Esophagus muscularis mucosa (tissue), 4 donors: ENCODE results near the gene COX7A2. TPM values are rescaled to one million over a fixed set of nuclear protein-coding genes. Genes with fewer than 3 reads are reported as not detected.

Source experiments
- DNase-seq: peaks from one replicate; pipeline ENCODE4 v3.0.0-alpha.2; 2017; ENCODE audit errors: extremely low spot score
- H3K27ac ChIP-seq, 4 donors: fragments of 200-600 bp; sonication (generic); replicated peaks in 1 of 4; 1 replicate in 3 of 4; 2 replicates in 1 of 4; pipeline ENCODE4 v1.5.1; 2016 to 2019; ENCODE audit warnings: mild to moderate bottlenecking in 1 of 4
- H3K27me3 ChIP-seq, 4 donors: fragments of 200-600 bp; sonication (generic); one replicate each; pipeline versions ENCODE4 v1.5.1 to v1.6.0; 2016 to 2019
- H3K36me3 ChIP-seq, 4 donors: fragments of 200-600 bp; sonication (generic); one replicate each; pipeline ENCODE4 v1.5.1; 2016 to 2019
- H3K4me1 ChIP-seq, 4 donors: fragments of 200-600 bp; sonication (generic); one replicate each; pipeline ENCODE4 v1.5.1; 2016 to 2019
- H3K4me3 ChIP-seq, 4 donors: fragments of 200-600 bp; sonication (generic); 1 replicate in 2 of 4; 2 replicates in 2 of 4; pipeline ENCODE4 v1.5.1; 2016 to 2019; ENCODE audit warnings: mild to moderate bottlenecking in 4 of 4, moderate library complexity in 1 of 4
- H3K9me3 ChIP-seq, 4 donors: fragments of 200-600 bp; sonication (generic); 1 replicate in 3 of 4; 2 replicates in 1 of 4; pipeline ENCODE4 v1.5.1; 2016 to 2019
- EP300 ChIP-seq: sonication (generic); formaldehyde crosslinking; IDR thresholded peaks from one replicate; pipeline ENCODE4 v1.6.1; 2017; ENCODE audit warnings: antibody characterized with exemption
- POLR2A ChIP-seq: fragments of 450-650 bp; IDR thresholded peaks from one replicate; pipeline ENCODE4 v1.6.1; 2017; ENCODE audit warnings: antibody characterized with exemption, moderate library complexity, mild to moderate bottlenecking, low read depth
- POLR2AphosphoS5 ChIP-seq, 2 donors: sonication (generic); formaldehyde crosslinking; IDR thresholded peaks; one replicate each; pipeline ENCODE4 v1.6.1; 2017; ENCODE audit warnings: antibody characterized with exemption in 2 of 2
- WGBS: methylation state at CpG from one replicate; pipeline ENCODE4 v1.1.5; 2018; 5-methylcytosine and 5-hydroxymethylcytosine counted together
- intact Hi-C: fragments of 100-400 bp; cut with DNase I; formaldehyde crosslinking; loops from one replicate; pipeline ENCODE4 v1.15.1; 2023
- total RNA-seq, 4 donors: library from RNA; depleted of rRNA; stranded (reverse); fragments of >200 nt; gene quantifications; one replicate each; pipeline versions ENCODE4 v1.1.0 to v1.2.1, GENCODE V29; 2016
- TF ChIP-seq, protein P1 (sequence below), 3 experiments: fragments of 200-600 bp in 2 of 3; fragments of 450-650 bp in 1 of 3; sonication (generic) in 2 of 3; IDR thresholded peaks; one replicate each; pipeline ENCODE4 v1.5.1; 2017 to 2019; ENCODE audit warnings: antibody characterized with exemption in 3 of 3, mild to moderate bottlenecking in 2 of 3, moderate library complexity in 1 of 3

COX7A2 gene
- total RNA-seq, 4 donors from 2014 or later, result 126 to 480 (median 300) TPM

DNA sequence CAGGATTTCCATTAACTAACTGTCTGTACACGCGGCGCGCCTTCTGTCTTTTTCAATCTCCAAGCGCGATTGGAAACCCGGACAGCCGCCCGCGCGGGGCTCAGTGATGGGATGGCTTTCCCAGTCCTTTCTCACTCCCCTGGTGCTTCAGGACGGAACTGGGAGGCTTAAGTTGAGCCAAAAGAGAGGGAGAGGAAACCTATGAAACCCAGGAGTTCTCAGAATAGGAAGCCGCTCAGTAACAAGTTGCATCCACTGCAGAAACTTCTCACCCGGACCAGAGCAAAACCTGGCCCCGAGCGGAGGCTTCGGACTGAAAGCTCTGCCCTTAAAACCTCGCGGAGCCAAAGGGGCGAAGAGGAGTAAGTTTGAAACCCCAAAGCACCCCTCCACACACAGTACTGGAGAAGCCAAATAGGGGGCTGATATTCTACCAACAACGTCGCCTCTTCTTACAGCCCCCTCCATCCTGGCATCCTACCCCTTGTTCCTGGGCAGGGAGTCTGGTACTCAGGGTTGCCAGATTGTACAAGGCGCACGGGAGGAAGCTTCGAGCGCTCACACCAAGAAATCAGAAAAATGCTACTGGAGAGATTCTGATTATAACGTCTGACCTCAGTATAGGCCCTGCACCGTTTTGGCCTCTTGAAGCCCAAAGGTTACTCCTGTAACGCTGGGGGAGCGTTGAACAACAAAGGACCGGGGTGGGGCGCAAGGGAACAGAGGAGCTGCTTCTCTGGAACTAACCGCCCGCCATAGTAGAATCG lies 36.8 kb downstream of the COX7A2 start:
- Histone ChIP-seq H3K4me3 (peak overlapping the region; percentile 74 to 85 (median 83)), H3K4me1 (peaks cover 48 to 77% (median 68%) of the 10 kb centered on the region in 4 donors), H3K36me3 (no peaks in the 10 kb centered on the region), H3K9me3 (no peaks in the 10 kb centered on the region), H3K27ac (peak overlapping the region; percentile 93 to 96 (median 94)), H3K27me3 (peaks cover 0 to 11% (median 0%) of the 10 kb centered on the region in 4 donors)
- DNase-seq, result no peak
- intact Hi-C loops, result loop anchor here (2.0 to 10.0 kb wide), 3 partner anchors 442 to 798 kb away; no protein-coding TSS in a partner anchor
- TF ChIP-seq EP300 (no peak), POLR2AphosphoS5 (IDR thresholded peaks at IDR 0.05) (no peak), POLR2A (no peak)
- TF ChIP-seq, protein P1, sequence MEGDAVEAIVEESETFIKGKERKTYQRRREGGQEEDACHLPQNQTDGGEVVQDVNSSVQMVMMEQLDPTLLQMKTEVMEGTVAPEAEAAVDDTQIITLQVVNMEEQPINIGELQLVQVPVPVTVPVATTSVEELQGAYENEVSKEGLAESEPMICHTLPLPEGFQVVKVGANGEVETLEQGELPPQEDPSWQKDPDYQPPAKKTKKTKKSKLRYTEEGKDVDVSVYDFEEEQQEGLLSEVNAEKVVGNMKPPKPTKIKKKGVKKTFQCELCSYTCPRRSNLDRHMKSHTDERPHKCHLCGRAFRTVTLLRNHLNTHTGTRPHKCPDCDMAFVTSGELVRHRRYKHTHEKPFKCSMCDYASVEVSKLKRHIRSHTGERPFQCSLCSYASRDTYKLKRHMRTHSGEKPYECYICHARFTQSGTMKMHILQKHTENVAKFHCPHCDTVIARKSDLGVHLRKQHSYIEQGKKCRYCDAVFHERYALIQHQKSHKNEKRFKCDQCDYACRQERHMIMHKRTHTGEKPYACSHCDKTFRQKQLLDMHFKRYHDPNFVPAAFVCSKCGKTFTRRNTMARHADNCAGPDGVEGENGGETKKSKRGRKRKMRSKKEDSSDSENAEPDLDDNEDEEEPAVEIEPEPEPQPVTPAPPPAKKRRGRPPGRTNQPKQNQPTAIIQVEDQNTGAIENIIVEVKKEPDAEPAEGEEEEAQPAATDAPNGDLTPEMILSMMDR (IDR thresholded peaks at IDR 0.05), result no peak
- 21% methylated on average over 35 of the region's 35 CpGs for WGBS

DNA sequence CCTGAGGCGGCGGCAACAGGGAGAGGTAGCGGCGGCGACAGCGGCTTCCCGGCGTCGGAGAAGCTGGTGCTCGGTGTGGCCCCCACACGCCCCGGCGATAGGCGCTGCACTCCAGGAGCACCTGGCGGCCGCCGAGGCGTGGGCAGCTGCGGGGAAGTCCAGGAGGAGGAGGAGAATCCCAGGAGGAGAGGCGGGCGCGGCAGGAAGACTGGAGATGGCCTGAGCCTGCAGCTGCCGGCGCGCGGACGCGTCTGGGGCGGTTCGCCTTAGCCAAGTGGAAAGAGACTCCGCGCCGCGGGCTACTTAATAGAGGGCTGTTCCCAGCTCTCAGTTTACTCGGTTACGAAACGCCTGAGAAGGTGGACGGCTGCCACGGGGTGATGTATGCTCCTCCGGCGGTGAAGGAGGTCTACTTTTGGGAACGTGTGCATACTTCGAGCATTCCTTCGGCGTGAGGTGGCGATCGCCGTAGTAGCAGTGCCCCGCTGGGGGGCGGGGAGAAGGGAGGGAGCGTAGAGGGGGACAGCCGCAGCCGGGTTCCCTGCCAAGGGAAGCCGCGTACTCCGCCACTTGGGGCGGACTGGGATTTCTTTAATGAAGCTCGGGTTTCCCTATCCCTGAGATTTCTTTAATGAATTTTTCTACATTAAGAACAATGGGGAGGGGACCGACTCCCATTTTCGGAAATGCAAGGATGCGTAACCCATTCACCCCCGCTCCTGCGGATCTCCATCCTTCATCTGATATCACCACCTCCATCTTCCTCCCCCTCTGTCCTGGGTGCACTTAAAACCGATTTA lies 37.6 kb downstream of the COX7A2 start, which contains the start of gene COL12A1:
Gene COL12A1, minus strand, starts transcription at position 278 of the 800 bp plus-strand sequence. CDS start 3,261 bp downstream, outside the sequence.
- Histone ChIP-seq H3K9me3 (no peaks in the 10 kb centered on the region), H3K4me3 (peak within 1 kb of the TSS; percentile 74 to 85 (median 83)), H3K27ac (peak within 1 kb of the TSS; percentile 93 to 96 (median 94)), H3K27me3 (peaks cover 0 to 11% (median 0%) of the 10 kb centered on the region in 4 donors), H3K4me1 (peaks cover 46 to 80% (median 71%) of the 10 kb centered on the region in 4 donors), H3K36me3 (no peaks in the 10 kb centered on the region)
- WGBS, result 0% methylated on average over 37 of the region's 64 CpGs
- TF ChIP-seq, protein P1 (IDR thresholded peaks at IDR 0.05), result peak in 1 of 3 experiments; percentile 16
- TF ChIP-seq EP300, result no peak
- peak; percentile 86 to 95 for TF ChIP-seq POLR2AphosphoS5 (IDR thresholded peaks at IDR 0.05)
- TF ChIP-seq POLR2A, result peak; percentile 64
- intact Hi-C loops, result loop anchor here (2.0 to 10.0 kb wide), 3 partner anchors 441 to 797 kb away; no protein-coding TSS in a partner anchor
- DNase-seq, result peak; percentile 98

- Histone ChIP-seq H3K27ac (peak overlapping the region; percentile 93 to 96 (median 94)), H3K4me3 (peak overlapping the region; percentile 74 to 85 (median 83)), H3K4me1 (peaks cover 45 to 85% (median 77%) of the 10 kb centered on the region in 4 donors), H3K9me3 (no peaks in the 10 kb centered on the region), H3K36me3 (no peaks in the 10 kb centered on the region), H3K27me3 (peaks cover 0 to 11% (median 0%) of the 10 kb centered on the region in 4 donors)
- peak; percentile 42 to 86 for TF ChIP-seq POLR2AphosphoS5 (IDR thresholded peaks at IDR 0.05)
- TF ChIP-seq, protein P1 (IDR thresholded peaks at IDR 0.05), result no peak
- WGBS, result 1% methylated on average over 39 of the region's 47 CpGs
- no peak for DNase-seq
- intact Hi-C loops, result loop anchor here (5.0 to 10.0 kb wide), 3 partner anchors 88 to 600 kb away; no protein-coding TSS in a partner anchor
Observed at GRCh38 chr6:75204959-75205775, 38.4 kb downstream of the COX7A2 start.
